Activated CD4-positive, alpha-beta T cell treated with anti-CD3 and anti-CD28 coated beads, Interleukin-2, amount 10 ng/mL, durations not matched to agents 24 days and 14 days (primary cell): ENCODE measurements around the gene SNUPN. TPM values are rescaled to one million over a fixed set of nuclear protein-coding genes. Genes with fewer than 3 reads are reported as not detected.
A peak's percentile ranks its signal among the peaks of the same experiment; 100 is the strongest.

Source experiments
- DNase-seq: peaks from one replicate; pipeline ENCODE4 v3.0.0; 2022
- H3K27ac Mint-ChIP-seq: one replicate; pipeline ENCODE4 v1.8.0; 2022; ENCODE audit warnings: mild to moderate bottlenecking, mixed read lengths
- H3K27me3 Mint-ChIP-seq: one replicate; pipeline ENCODE4 v1.8.0; 2022; ENCODE audit warnings: mixed read lengths
- H3K36me3 Mint-ChIP-seq: one replicate; pipeline ENCODE4 v1.8.0; 2022; ENCODE audit warnings: low read depth, mild to moderate bottlenecking, mixed read lengths
- H3K4me1 Mint-ChIP-seq: one replicate; pipeline ENCODE4 v1.8.0; 2021; ENCODE audit warnings: mixed read lengths
- H3K4me3 Mint-ChIP-seq: one replicate; pipeline ENCODE4 v1.8.0; 2022; ENCODE audit warnings: mild to moderate bottlenecking, moderate library complexity, mixed read lengths
- H3K9me3 Mint-ChIP-seq: one replicate; pipeline ENCODE4 v1.8.0; 2021; ENCODE audit warnings: mixed read lengths
- intact Hi-C: fragments of 100-400 bp; cut with micrococcal nuclease; formaldehyde crosslinking; loops from one replicate; pipeline ENCODE4 v1.15.1; 2023
- total RNA-seq: library from RNA; stranded (reverse); gene quantifications from 2 replicates; pipeline ENCODE4 v1.2.3, GENCODE V29; 2022

The SNUPN gene
- total RNA-seq, 1 donor from 2014 or later = 33.7 TPM

DNA sequence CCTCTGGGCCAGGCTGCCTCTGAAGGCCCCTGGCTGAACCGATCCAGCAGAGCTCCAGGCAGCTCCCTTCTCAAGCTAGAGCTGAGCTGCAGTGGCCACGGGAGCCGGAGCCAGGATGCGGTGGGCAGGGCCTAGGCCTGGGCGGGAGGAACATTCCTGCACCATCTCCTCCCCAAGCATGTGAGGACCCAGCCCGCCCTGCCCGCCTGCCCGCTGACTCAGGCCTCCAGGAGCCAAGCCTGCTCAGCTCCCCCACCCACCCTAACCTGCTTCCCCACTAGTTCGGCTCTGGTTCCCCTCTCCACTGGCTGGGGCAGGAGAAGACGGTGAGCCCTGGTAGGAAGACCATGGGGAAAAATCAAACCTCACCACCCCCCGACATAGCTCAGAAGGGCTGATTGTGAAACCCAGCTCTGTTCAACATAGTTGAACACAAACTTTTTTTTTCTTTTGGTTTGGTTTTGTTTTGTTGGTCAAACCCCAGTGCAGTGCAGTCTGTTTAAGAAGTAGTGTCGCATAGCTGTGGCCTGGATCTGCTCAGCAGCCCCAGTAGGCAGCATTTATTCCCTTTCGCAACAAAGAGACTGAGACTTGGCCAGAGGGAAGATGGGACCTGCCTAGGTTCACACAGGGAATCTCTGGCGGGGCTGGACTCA lies 35.7 kb upstream of the SNUPN start:
- H3K36me3 Mint-ChIP-seq = no peaks in the 10 kb centered on the region
- H3K4me3 Mint-ChIP-seq = no peak overlapping the region
- intact Hi-C loops = no loop called here
- H3K9me3 Mint-ChIP-seq = no peaks in the 10 kb centered on the region
- no peak for DNase-seq
- H3K27me3 Mint-ChIP-seq = no peaks in the 10 kb centered on the region
- H3K27ac Mint-ChIP-seq = no peak overlapping the region
- H3K4me1 Mint-ChIP-seq = no peaks in the 10 kb centered on the region

GRCh38 chr15:75659928-75660645 lies 34.6 kb upstream of the SNUPN start:
- Mint-ChIP-seq H3K4me1 (no peaks in the 10 kb centered on the region), H3K27ac (no peak overlapping the region), H3K27me3 (no peaks in the 10 kb centered on the region), H3K4me3 (no peak overlapping the region), H3K9me3 (no peaks in the 10 kb centered on the region), H3K36me3 (no peaks in the 10 kb centered on the region)
- intact Hi-C loops = no loop called here
- DNase-seq = no peak

GRCh38 chr15:75659141-75659771 lies 33.7 kb upstream of the SNUPN start:
- H3K9me3 Mint-ChIP-seq = no peaks in the 10 kb centered on the region

GRCh38 chr15:75656813-75657212 lies 31.3 kb upstream of the SNUPN start:
- Mint-ChIP-seq H3K4me1 (peaks cover 6% of the 10 kb centered on the region), H3K9me3 (no peaks in the 10 kb centered on the region), H3K27me3 (no peaks in the 10 kb centered on the region), H3K4me3 (no peak overlapping the region), H3K36me3 (peaks cover 2% of the 10 kb centered on the region), H3K27ac (no peak overlapping the region)
- intact Hi-C loops = no loop called here
- no peak for DNase-seq

More at GRCh38 chr15:75659141-75659771, 33.7 kb upstream of the SNUPN start:
- H3K36me3 Mint-ChIP-seq = no peaks in the 10 kb centered on the region
- no peaks in the 10 kb centered on the region for H3K4me1 Mint-ChIP-seq
- DNase-seq = no peak
- no peaks in the 10 kb centered on the region for H3K27me3 Mint-ChIP-seq
- H3K4me3 Mint-ChIP-seq = no peak overlapping the region
- no peak overlapping the region for H3K27ac Mint-ChIP-seq
- intact Hi-C loops = no loop called here

GRCh38 chr15:75656331-75656730 lies 30.8 kb upstream of the SNUPN start:
- Mint-ChIP-seq H3K27me3 (no peaks in the 10 kb centered on the region), H3K9me3 (no peaks in the 10 kb centered on the region), H3K36me3 (peaks cover 2% of the 10 kb centered on the region), H3K4me3 (no peak overlapping the region), H3K27ac (no peak overlapping the region), H3K4me1 (peaks cover 10% of the 10 kb centered on the region)
- DNase-seq = no peak
- intact Hi-C loops = no loop called here

DNA sequence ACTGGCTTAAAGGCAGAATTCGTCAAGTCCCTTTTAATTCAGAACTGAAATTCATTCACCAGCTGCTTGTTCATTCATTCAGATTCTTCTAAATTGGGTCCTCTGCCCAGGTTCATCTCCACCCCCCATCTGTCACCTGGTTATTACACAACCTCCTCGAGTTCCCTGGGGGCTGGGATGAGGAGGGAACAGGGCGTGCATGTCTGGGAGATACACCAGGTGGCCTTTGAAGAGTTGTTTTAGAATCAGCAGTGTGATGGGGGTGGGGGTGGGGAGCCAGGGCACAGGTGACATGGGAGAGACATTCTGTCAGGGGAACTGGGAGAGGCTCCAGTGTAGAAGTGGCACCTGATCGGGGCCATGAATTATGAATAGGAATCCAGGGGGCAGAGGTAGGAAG lies 30.4 kb upstream of the SNUPN start:
- Mint-ChIP-seq H3K36me3 (peaks cover 2% of the 10 kb centered on the region), H3K27me3 (no peaks in the 10 kb centered on the region), H3K27ac (no peak overlapping the region), H3K4me3 (no peak overlapping the region), H3K9me3 (no peaks in the 10 kb centered on the region), H3K4me1 (peaks cover 14% of the 10 kb centered on the region)
- intact Hi-C loops = no loop called here
- no peak for DNase-seq

- Mint-ChIP-seq H3K4me1 (peaks cover 19% of the 10 kb centered on the region), H3K4me3 (no peak overlapping the region), H3K9me3 (no peaks in the 10 kb centered on the region), H3K36me3 (peaks cover 2% of the 10 kb centered on the region), H3K27me3 (no peaks in the 10 kb centered on the region), H3K27ac (no peak overlapping the region)
- no peak for DNase-seq
- intact Hi-C loops = no loop called here
Measured at GRCh38 chr15:75654201-75654907, 28.8 kb upstream of the SNUPN start.

GRCh38 chr15:75653347-75653913 lies 27.9 kb upstream of the SNUPN start:
- no peak for DNase-seq
- Mint-ChIP-seq H3K27ac (no peak overlapping the region), H3K27me3 (no peaks in the 10 kb centered on the region), H3K4me3 (no peak overlapping the region), H3K4me1 (peaks cover 19% of the 10 kb centered on the region), H3K9me3 (no peaks in the 10 kb centered on the region), H3K36me3 (peaks cover 2% of the 10 kb centered on the region)
- intact Hi-C loops = no loop called here

DNA sequence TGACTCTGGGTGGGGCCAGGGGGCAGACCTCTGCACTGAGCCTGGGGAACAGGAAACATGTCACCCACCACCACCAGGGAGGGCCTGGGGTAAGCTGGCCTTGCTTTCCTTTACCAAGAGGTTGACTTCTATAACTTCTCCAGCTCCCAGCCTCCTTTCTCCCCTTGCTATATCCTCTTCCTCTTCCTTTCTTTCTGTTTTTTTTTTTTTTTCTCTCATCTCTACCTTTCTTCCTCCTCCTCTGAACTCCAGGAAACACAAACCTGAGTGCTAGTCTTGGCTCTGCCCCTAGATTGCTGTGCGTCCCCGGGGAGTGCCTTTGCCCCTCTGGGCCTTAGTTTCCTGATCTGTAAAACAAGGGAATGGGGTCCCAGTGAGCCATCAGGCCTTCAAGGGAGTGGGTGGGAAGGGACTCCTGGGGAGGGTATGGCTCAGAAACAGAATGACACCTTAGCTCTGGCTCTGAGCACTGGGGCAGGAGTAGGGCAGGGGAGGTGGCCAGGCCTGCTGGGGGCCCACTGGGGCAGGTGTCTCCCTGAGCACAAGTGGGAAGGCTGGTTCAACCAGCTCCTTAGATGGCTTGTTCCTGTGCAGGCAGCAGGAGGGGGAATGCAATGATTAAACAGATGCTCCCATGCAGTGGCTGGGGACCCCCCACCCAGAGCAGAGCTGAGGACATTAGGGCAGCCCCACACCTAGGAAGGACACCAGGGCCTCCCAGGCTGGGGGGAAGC lies 26.5 kb upstream of the SNUPN start:
- H3K36me3 Mint-ChIP-seq = peaks cover 2% of the 10 kb centered on the region
- peaks cover 22% of the 10 kb centered on the region for H3K4me1 Mint-ChIP-seq
- intact Hi-C loops = no loop called here
- H3K4me3 Mint-ChIP-seq = peak overlapping the region; percentile 58
- DNase-seq = no peak
- H3K27ac Mint-ChIP-seq = peak overlapping the region; percentile 78
- H3K9me3 Mint-ChIP-seq = no peaks in the 10 kb centered on the region
- no peaks in the 10 kb centered on the region for H3K27me3 Mint-ChIP-seq

- Mint-ChIP-seq H3K27ac (peak overlapping the region; percentile 62), H3K9me3 (no peaks in the 10 kb centered on the region), H3K36me3 (peaks cover 2% of the 10 kb centered on the region), H3K4me1 (peaks cover 29% of the 10 kb centered on the region), H3K4me3 (peak overlapping the region; percentile 58), H3K27me3 (peaks cover 2% of the 10 kb centered on the region)
- intact Hi-C loops = no loop called here
- DNase-seq = peak; percentile 63
Measured at GRCh38 chr15:75650908-75651809, 25.6 kb upstream of the SNUPN start.

DNA sequence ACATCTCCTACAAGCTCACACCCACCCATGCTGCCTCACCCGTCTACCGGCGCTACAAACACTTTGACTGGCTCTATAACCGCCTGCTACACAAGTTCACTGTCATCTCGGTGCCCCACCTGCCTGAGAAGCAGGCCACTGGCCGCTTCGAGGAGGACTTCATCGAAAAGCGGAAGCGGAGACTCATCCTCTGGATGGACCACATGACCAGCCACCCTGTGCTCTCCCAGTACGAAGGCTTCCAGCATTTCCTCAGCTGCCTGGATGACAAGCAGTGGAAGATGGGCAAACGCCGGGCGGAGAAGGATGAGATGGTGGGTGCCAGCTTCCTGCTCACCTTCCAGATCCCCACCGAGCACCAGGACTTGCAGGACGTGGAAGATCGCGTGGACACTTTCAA lies 24.3 kb upstream of the SNUPN start:
- peak overlapping the region; percentile 42 for H3K4me3 Mint-ChIP-seq
- H3K4me1 Mint-ChIP-seq = peaks cover 34% of the 10 kb centered on the region
- no peak for DNase-seq
- intact Hi-C loops = no loop called here
- H3K27me3 Mint-ChIP-seq = peaks cover 2% of the 10 kb centered on the region
- no peaks in the 10 kb centered on the region for H3K9me3 Mint-ChIP-seq
- H3K36me3 Mint-ChIP-seq = peaks cover 2% of the 10 kb centered on the region
- H3K27ac Mint-ChIP-seq = no peak overlapping the region

- Mint-ChIP-seq H3K9me3 (no peaks in the 10 kb centered on the region), H3K27me3 (peaks cover 5% of the 10 kb centered on the region), H3K4me3 (peak overlapping the region; percentile 83), H3K4me1 (peaks cover 34% of the 10 kb centered on the region), H3K27ac (no peak overlapping the region), H3K36me3 (peaks cover 2% of the 10 kb centered on the region)
- intact Hi-C loops = no loop called here
- no peak for DNase-seq
Measured at GRCh38 chr15:75649045-75649761, 23.7 kb upstream of the SNUPN start.
